ENCODE data around the gene CPOX.

CPOX gene

GRCh38 chr3:98626151-98626550 lies 32.7 kb upstream of the CPOX start:
- H2AFZ ChIP-seq = no peak overlapping the region
- H3K27ac ChIP-seq = no peak overlapping the region
- H3K79me2 ChIP-seq = no peaks in the 10 kb centered on the region
- no peak overlapping the region for H3K9ac ChIP-seq
- H3K4me1 ChIP-seq = no peaks in the 10 kb centered on the region
- no peaks in the 10 kb centered on the region for H3K27me3 ChIP-seq (ENCODE audit: control insufficient read depth, insufficient read depth, low read length)
- H3K36me3 ChIP-seq (ENCODE audit: control insufficient read depth, insufficient read depth, low read length) = no peaks in the 10 kb centered on the region
- no peak overlapping the region for H3K4me2 ChIP-seq (ENCODE audit: low read length)
- no peak for TF ChIP-seq CTCF (IDR thresholded peaks at IDR 0.05)
- H3K4me3 ChIP-seq (ENCODE audit: low read depth, low read length) = no peak overlapping the region
- H3K9me3 ChIP-seq (ENCODE audit: control insufficient read depth, low read length) = no peaks in the 10 kb centered on the region

GRCh38 chr3:98623572-98624280 lies 30.3 kb upstream of the CPOX start:
- no peak overlapping the region for H3K4me3 ChIP-seq (ENCODE audit: low read depth, low read length)
- H2AFZ ChIP-seq = no peak overlapping the region
- no peak overlapping the region for H3K27ac ChIP-seq
- H3K79me2 ChIP-seq = no peaks in the 10 kb centered on the region
- H3K4me1 ChIP-seq = no peaks in the 10 kb centered on the region
- no peak for TF ChIP-seq CTCF (IDR thresholded peaks at IDR 0.05)
- H3K36me3 ChIP-seq (ENCODE audit: control insufficient read depth, insufficient read depth, low read length) = no peaks in the 10 kb centered on the region
- H3K27me3 ChIP-seq (ENCODE audit: control insufficient read depth, insufficient read depth, low read length) = no peaks in the 10 kb centered on the region
- no peak overlapping the region for H3K4me2 ChIP-seq (ENCODE audit: low read length)
- H3K9me3 ChIP-seq (ENCODE audit: control insufficient read depth, low read length) = no peaks in the 10 kb centered on the region
- H3K9ac ChIP-seq = no peak overlapping the region

GRCh38 chr3:98617841-98618240 lies 24.4 kb upstream of the CPOX start:
- Histone ChIP-seq H2AFZ (no peak overlapping the region), H3K27me3 (ENCODE audit: control insufficient read depth, insufficient read depth, low read length) (no peaks in the 10 kb centered on the region), H3K36me3 (ENCODE audit: control insufficient read depth, insufficient read depth, low read length) (no peaks in the 10 kb centered on the region), H3K4me1 (no peaks in the 10 kb centered on the region), H3K4me3 (ENCODE audit: low read depth, low read length) (no peak overlapping the region), H3K79me2 (no peaks in the 10 kb centered on the region), H3K27ac (no peak overlapping the region), H3K9ac (no peak overlapping the region), H3K4me2 (ENCODE audit: low read length) (no peak overlapping the region), H3K9me3 (ENCODE audit: control insufficient read depth, low read length) (no peaks in the 10 kb centered on the region)
- TF ChIP-seq CTCF (IDR thresholded peaks at IDR 0.05) = no peak

- H2AFZ ChIP-seq = no peak overlapping the region
- H3K27ac ChIP-seq = no peak overlapping the region
- no peak for TF ChIP-seq CTCF (IDR thresholded peaks at IDR 0.05)
- H3K36me3 ChIP-seq (ENCODE audit: control insufficient read depth, insufficient read depth, low read length) = no peaks in the 10 kb centered on the region
- no peaks in the 10 kb centered on the region for H3K9me3 ChIP-seq (ENCODE audit: control insufficient read depth, low read length)
- no peak overlapping the region for H3K9ac ChIP-seq
- no peak overlapping the region for H3K4me3 ChIP-seq (ENCODE audit: low read depth, low read length)
- H3K4me1 ChIP-seq = no peaks in the 10 kb centered on the region
- H3K27me3 ChIP-seq (ENCODE audit: control insufficient read depth, insufficient read depth, low read length) = no peaks in the 10 kb centered on the region
- no peak overlapping the region for H3K4me2 ChIP-seq (ENCODE audit: low read length)
- H3K79me2 ChIP-seq = no peaks in the 10 kb centered on the region
Measured at GRCh38 chr3:98613616-98614015, 20.2 kb upstream of the CPOX start.

- Histone ChIP-seq H2AFZ (no peak overlapping the region), H3K4me2 (ENCODE audit: low read length) (no peak overlapping the region), H3K9ac (no peak overlapping the region), H3K4me1 (no peaks in the 10 kb centered on the region), H3K79me2 (no peaks in the 10 kb centered on the region), H3K36me3 (ENCODE audit: control insufficient read depth, insufficient read depth, low read length) (no peaks in the 10 kb centered on the region), H3K9me3 (ENCODE audit: control insufficient read depth, low read length) (no peaks in the 10 kb centered on the region), H3K27me3 (ENCODE audit: control insufficient read depth, insufficient read depth, low read length) (no peaks in the 10 kb centered on the region), H3K4me3 (ENCODE audit: low read depth, low read length) (no peak overlapping the region), H3K27ac (no peak overlapping the region)
- no peak for TF ChIP-seq CTCF (IDR thresholded peaks at IDR 0.05)
Measured at GRCh38 chr3:98612996-98613517, 19.6 kb upstream of the CPOX start.

All from parathyroid adenoma (tissue), 2 donors.